Activated CD4-positive, alpha-beta memory T cell treated with anti-CD3 and anti-CD28 coated beads, Interleukin-2, amount 10 ng/mL, durations not matched to agents 7 days and 5 days (primary cell): ENCODE measurements around the gene STUM. TPM values are rescaled to one million over a fixed set of nuclear protein-coding genes. Genes with fewer than 3 reads are reported as not detected.
"Not testable (repeated sequence)": the region's sequence is repeated elsewhere in the genome, so short reads cannot be mapped to it uniquely, and the experiment has no call there.

Source experiments
- CTCF ChIA-PET: fragments of 350-600 bp; sonication (Branson Sonifier 250); formaldehyde crosslinking; loops from one replicate; lab custom pipeline; 2021; ENCODE audit warnings: antibody characterized with exemption, inconsistent platforms; lab: Charles Lee
- POLR2A ChIA-PET: fragments of 350-600 bp; sonication (Branson Sonifier 250); formaldehyde crosslinking; loops from one replicate; lab custom pipeline; 2021; ENCODE audit warnings: antibody characterized with exemption; lab: Charles Lee
- DNase-seq: peaks from one replicate; pipeline ENCODE4 v3.0.0-alpha.2; 2020
- H3K27ac Mint-ChIP-seq: one replicate; pipeline ENCODE4 v1.8.0; 2021; ENCODE audit warnings: mild to moderate bottlenecking, mixed read lengths
- H3K27me3 Mint-ChIP-seq: one replicate; pipeline ENCODE4 v1.8.0; 2021; ENCODE audit warnings: mixed read lengths
- H3K36me3 Mint-ChIP-seq: one replicate; pipeline ENCODE4 v1.8.0; 2021; ENCODE audit warnings: low read depth, mixed read lengths
- H3K4me1 Mint-ChIP-seq: one replicate; pipeline ENCODE4 v1.8.0; 2021; ENCODE audit warnings: mixed read lengths
- H3K4me3 Mint-ChIP-seq: one replicate; pipeline ENCODE4 v1.8.0; 2021; ENCODE audit warnings: mild to moderate bottlenecking, mixed read lengths
- H3K9me3 Mint-ChIP-seq: one replicate; pipeline ENCODE4 v1.8.0; 2021; ENCODE audit warnings: mixed read lengths
- total RNA-seq, 2 experiments: library from RNA; stranded (reverse); gene quantifications; one replicate each; pipeline ENCODE4 v1.2.3, GENCODE V29; 2021

STUM gene
- total RNA-seq, 2 experiments from 2014 or later: not detected

DNA sequence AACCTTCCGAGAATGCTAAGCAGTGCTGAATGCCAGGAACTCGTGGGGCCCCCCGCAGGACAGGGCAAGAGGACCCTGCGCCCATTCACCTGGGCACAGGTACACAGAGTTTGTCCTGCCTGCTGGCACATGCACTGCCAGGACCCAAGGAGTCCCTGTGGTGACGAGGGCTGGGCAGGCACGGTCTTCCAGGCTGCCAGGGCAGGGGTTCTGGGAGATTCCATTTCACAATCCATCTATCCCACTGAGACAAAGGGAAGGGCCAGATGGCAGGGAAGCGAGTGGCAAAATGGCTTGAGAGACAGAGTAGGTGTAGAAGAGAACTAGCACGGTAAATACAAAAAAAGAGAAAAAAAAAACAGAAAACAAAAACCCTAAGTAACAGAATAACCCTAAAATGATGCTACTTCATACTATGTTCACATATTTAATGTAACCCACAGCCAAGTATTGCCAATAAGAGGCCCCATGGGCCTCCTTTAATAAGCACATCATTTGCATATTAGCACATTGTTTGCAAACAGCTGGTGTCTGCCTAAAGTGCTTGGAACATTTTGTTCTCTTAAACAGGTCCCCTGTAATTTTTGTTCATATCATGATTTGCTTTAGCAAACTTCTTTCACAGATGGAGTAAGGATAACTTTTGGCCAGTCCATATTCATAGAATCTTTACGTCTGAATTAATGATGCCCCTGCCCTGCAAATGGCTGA, 83.8 kb downstream of the STUM start:
- no peak for DNase-seq
- Mint-ChIP-seq H3K27me3 (no peaks in the 10 kb centered on the region), H3K4me1 (peaks cover 41% of the 10 kb centered on the region), H3K27ac (no peak overlapping the region), H3K9me3 (no peaks in the 10 kb centered on the region), H3K4me3 (no peak overlapping the region), H3K36me3 (peaks cover 28% of the 10 kb centered on the region)
- POLR2A ChIA-PET: interaction anchor here (5.3 kb wide), 1 partner anchor 196 kb away, joined by 19 read pairs; no protein-coding TSS in a partner anchor
- CTCF ChIA-PET: interaction anchor here (0.8 to 4.6 kb wide), 8 partner anchors 11 to 352 kb away, joined by 3 to 77 read pairs (median 4); no protein-coding TSS in a partner anchor

DNA sequence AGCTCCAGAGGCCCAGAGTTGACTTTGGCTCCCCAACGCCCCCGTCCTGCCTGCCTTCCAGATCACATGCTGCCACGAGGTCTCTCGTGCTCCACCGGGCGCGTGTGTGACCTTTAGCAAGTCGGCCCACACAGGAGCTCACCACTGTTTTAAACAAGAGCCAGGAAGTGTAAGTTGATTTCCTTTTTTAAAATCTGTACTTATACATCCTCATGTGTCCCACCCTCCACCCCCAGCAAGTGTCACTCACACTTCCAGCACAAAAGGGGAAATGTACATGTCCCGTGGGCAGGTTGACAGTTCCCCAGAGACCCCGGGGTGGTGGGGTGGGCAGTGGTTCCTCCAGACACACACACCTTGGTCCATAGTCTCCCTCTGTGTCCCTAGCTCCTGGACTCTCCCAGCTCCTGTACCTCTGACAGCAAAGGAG, 84.4 kb downstream of the STUM start:
- Mint-ChIP-seq H3K4me1 (peaks cover 39% of the 10 kb centered on the region), H3K27ac (no peak overlapping the region), H3K4me3 (no peak overlapping the region), H3K36me3 (peaks cover 28% of the 10 kb centered on the region), H3K9me3 (no peaks in the 10 kb centered on the region), H3K27me3 (no peaks in the 10 kb centered on the region)
- POLR2A ChIA-PET: interaction anchor here (0.9 to 5.3 kb wide), 3 partner anchors 11 to 196 kb away, joined by 4 to 19 read pairs (median 6); no protein-coding TSS in a partner anchor
- DNase-seq: no peak
- CTCF ChIA-PET: interaction anchor here (0.8 to 4.6 kb wide), 11 partner anchors 10 to 351 kb away, joined by 3 to 77 read pairs (median 5); partner anchors contain the start of gene ITPKB

- CTCF ChIA-PET: interaction anchor here (1.1 to 4.6 kb wide), 11 partner anchors 9 to 194 kb away, joined by 3 to 77 read pairs (median 8); partner anchors contain the start of gene ITPKB
- H3K4me1 Mint-ChIP-seq: peaks cover 39% of the 10 kb centered on the region
- no peak for DNase-seq
Observed at GRCh38 chr1:226633541-226634165, 85.1 kb downstream of the STUM start.

DNA sequence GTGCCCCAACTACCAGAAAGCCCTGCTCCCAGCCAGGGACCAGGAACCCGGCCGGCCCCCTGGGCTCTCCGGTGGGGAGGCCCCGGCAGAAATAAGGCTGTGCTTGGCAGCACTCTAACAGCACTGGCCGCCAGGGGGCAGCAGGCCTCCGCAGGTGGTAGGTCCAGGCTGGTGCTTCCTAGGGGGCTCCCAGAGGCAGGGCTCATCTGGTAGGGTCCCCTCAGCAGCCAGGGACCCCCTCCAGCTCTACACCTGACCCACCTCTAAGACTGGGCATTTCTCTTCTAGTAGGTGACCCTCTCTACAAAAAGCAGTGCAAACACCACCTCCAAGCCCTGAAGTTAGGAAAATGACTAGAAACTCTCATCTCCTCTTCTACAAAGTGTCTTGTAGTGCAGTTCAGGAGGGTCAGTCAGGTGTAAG, 85.6 kb downstream of the STUM start:
- H3K27ac Mint-ChIP-seq: peak overlapping the region; percentile 54
- peak; percentile 81 for DNase-seq
- ChIA-PET CTCF (interaction anchor here (0.7 to 4.6 kb wide), 20 partner anchors 9 to 250 kb away, joined by 3 to 77 read pairs (median 5); partner anchors contain the start of gene ITPKB), POLR2A (interaction anchor here (1.0 to 5.3 kb wide), 5 partner anchors 29 to 194 kb away, joined by 3 to 19 read pairs (median 4); no protein-coding TSS in a partner anchor)
- H3K27me3 Mint-ChIP-seq: no peaks in the 10 kb centered on the region
- peaks cover 39% of the 10 kb centered on the region for H3K4me1 Mint-ChIP-seq
- no peak overlapping the region for H3K4me3 Mint-ChIP-seq
- H3K36me3 Mint-ChIP-seq: peaks cover 36% of the 10 kb centered on the region
- no peaks in the 10 kb centered on the region for H3K9me3 Mint-ChIP-seq

More at GRCh38 chr1:226633541-226634165, 85.1 kb downstream of the STUM start:
- no peaks in the 10 kb centered on the region for H3K27me3 Mint-ChIP-seq
- H3K27ac Mint-ChIP-seq: no peak overlapping the region
- H3K36me3 Mint-ChIP-seq: peaks cover 31% of the 10 kb centered on the region
- POLR2A ChIA-PET: interaction anchor here (0.6 to 5.3 kb wide), 7 partner anchors 10 to 195 kb away, joined by 3 to 19 read pairs (median 4); no protein-coding TSS in a partner anchor
- no peaks in the 10 kb centered on the region for H3K9me3 Mint-ChIP-seq
- H3K4me3 Mint-ChIP-seq: no peak overlapping the region

DNA sequence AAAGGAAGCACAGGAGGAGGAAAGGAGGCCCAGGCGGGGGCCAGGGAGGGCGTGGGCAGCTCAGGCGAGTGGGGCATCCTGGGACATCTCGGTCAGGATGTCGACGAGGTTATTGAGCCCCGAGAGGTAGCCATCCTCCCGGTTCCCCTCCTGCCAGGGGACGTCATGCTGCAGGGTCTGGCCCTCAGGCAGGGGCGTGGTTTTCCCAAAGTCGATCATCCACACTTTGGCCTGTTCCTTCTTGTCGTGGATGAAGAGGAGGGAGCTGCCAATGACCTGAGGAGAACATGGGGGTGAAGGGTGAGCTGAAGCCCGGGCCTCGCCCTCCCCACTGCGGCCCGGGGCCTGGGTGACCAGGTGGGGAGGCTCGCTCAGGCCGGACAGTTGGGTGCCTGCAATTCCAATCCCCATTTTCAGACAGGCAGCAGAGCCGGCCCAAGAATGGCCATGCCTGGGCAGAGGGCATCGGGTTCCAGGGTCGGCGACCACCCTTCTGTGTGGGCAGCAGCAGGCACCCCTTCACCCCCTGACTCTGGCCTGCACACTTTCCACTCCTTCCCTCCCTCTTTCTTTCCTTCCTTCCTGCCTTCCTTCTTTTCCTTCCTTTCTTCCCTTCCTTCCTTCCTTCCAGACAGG, 86.2 kb downstream of the STUM start:
- no peak for DNase-seq
- Mint-ChIP-seq H3K4me3 (peak overlapping the region; percentile 29), H3K9me3 (no peaks in the 10 kb centered on the region), H3K36me3 (peaks cover 40% of the 10 kb centered on the region), H3K27ac (peak overlapping the region; percentile 76), H3K27me3 (no peaks in the 10 kb centered on the region), H3K4me1 (peaks cover 39% of the 10 kb centered on the region)
- POLR2A ChIA-PET: interaction anchor here (1.1 to 5.3 kb wide), 9 partner anchors 18 to 305 kb away, joined by 3 to 19 read pairs (median 5); no protein-coding TSS in a partner anchor
- CTCF ChIA-PET: interaction anchor here (0.7 to 4.6 kb wide), 22 partner anchors 8 to 249 kb away, joined by 3 to 77 read pairs (median 5); partner anchors contain the start of gene ITPKB

DNA sequence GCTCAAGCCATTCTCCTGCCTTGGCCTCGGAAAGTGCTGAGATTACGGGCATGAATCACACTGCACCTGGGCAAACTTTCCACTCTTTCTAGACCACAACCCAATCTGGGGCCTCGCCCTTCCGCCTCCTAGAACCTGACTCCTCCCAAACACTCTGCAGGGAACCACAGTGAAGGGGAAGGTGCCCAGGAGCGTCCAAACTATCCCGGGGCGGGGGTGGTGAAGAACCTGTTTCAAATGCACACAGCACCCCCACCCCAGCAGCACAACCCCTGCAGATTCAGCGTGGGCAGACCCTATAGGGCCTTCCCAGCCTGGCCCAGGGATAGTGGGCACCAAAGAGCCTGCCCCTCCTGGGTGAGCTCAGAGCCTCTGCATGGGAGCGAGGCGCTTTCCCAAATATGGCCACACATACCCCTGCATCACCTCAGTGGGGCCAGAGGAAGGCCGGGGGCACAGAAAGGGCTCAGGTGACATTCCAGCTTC, 86.9 kb downstream of the STUM start:
- POLR2A ChIA-PET: interaction anchor here (0.8 to 5.3 kb wide), 10 partner anchors 9 to 304 kb away, joined by 3 to 19 read pairs (median 4); no protein-coding TSS in a partner anchor
- Mint-ChIP-seq H3K9me3 (no peaks in the 10 kb centered on the region), H3K4me1 (peaks cover 39% of the 10 kb centered on the region), H3K27ac (peak overlapping the region; percentile 76), H3K27me3 (no peaks in the 10 kb centered on the region), H3K4me3 (peak overlapping the region; percentile 29), H3K36me3 (peaks cover 45% of the 10 kb centered on the region)
- CTCF ChIA-PET: interaction anchor here (0.9 to 4.6 kb wide), 19 partner anchors 8 to 248 kb away, joined by 3 to 77 read pairs (median 5); partner anchors contain the start of gene ITPKB
- peak; percentile 64 for DNase-seq

- peaks cover 39% of the 10 kb centered on the region for H3K4me1 Mint-ChIP-seq
- H3K9me3 Mint-ChIP-seq: no peaks in the 10 kb centered on the region
Observed at GRCh38 chr1:226636847-226637096, 88.2 kb downstream of the STUM start.

GRCh38 chr1:226637147-226637935, 88.8 kb downstream of the STUM start:
- ChIA-PET CTCF (interaction anchor here (1.6 to 4.6 kb wide), 2 partner anchors 50 to 190 kb away, joined by 5 to 77 read pairs; no protein-coding TSS in a partner anchor), POLR2A (interaction anchor here (5.3 kb wide), 1 partner anchor 191 kb away, joined by 19 read pairs; no protein-coding TSS in a partner anchor)
- H3K27ac Mint-ChIP-seq: no peak overlapping the region
- no peaks in the 10 kb centered on the region for H3K9me3 Mint-ChIP-seq
- peaks cover 38% of the 10 kb centered on the region for H3K4me1 Mint-ChIP-seq
- peaks cover 44% of the 10 kb centered on the region for H3K36me3 Mint-ChIP-seq
- no peak overlapping the region for H3K4me3 Mint-ChIP-seq
- DNase-seq: no peak
- H3K27me3 Mint-ChIP-seq: no peaks in the 10 kb centered on the region

More at GRCh38 chr1:226636847-226637096, 88.2 kb downstream of the STUM start:
- no peak overlapping the region for H3K27ac Mint-ChIP-seq
- ChIA-PET CTCF (interaction anchor here (4.4 to 4.6 kb wide), 2 partner anchors 51 to 191 kb away, joined by 42 to 77 read pairs; no protein-coding TSS in a partner anchor), POLR2A (interaction anchor here (5.3 kb wide), 1 partner anchor 192 kb away, joined by 19 read pairs; no protein-coding TSS in a partner anchor)
- peaks cover 45% of the 10 kb centered on the region for H3K36me3 Mint-ChIP-seq
- H3K27me3 Mint-ChIP-seq: no peaks in the 10 kb centered on the region
- no peak overlapping the region for H3K4me3 Mint-ChIP-seq
- no peak for DNase-seq

- Mint-ChIP-seq H3K9me3 (no peaks in the 10 kb centered on the region), H3K36me3 (peaks cover 45% of the 10 kb centered on the region), H3K27ac (no peak overlapping the region), H3K4me3 (no peak overlapping the region), H3K27me3 (no peaks in the 10 kb centered on the region), H3K4me1 (peaks cover 37% of the 10 kb centered on the region)
- DNase-seq: no peak
- POLR2A ChIA-PET: no interaction called here
- CTCF ChIA-PET: interaction anchor here (0.7 to 1.6 kb wide), 3 partner anchors 12 to 189 kb away, joined by 3 to 8 read pairs (median 5); no protein-coding TSS in a partner anchor
Observed at GRCh38 chr1:226638001-226638601, 89.5 kb downstream of the STUM start.

- ChIA-PET CTCF (interaction anchor here (0.7 to 1.6 kb wide), 3 partner anchors 13 to 189 kb away, joined by 3 to 8 read pairs (median 5); no protein-coding TSS in a partner anchor), POLR2A (no interaction called here)
- Mint-ChIP-seq H3K4me3 (no peak overlapping the region), H3K36me3 (peaks cover 49% of the 10 kb centered on the region), H3K27ac (no peak overlapping the region), H3K4me1 (peaks cover 39% of the 10 kb centered on the region), H3K9me3 (no peaks in the 10 kb centered on the region), H3K27me3 (no peaks in the 10 kb centered on the region)
- no peak for DNase-seq
Observed at GRCh38 chr1:226638608-226639007, 90.0 kb downstream of the STUM start.

DNA sequence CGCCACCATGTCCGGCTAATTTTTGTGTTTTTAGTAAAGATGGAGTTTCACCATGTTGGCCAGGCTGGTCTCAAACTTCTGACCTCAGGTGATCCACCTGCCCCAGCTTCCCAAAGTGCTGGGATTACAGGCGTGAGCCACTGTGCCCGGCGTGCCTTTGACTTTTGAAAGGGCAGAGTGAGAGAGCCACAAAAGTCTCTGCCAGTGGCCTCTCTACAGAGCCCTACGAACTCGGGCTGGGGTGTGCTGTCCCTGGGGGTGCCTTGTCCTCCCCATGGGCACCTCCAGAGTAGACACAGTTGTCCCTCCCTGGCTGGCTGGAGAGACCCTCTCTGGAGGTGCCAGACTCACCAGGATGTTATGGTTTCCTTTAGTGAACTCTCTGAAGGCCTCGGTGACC, 90.6 kb downstream of the STUM start:
- POLR2A ChIA-PET, H3K27me3 Mint-ChIP-seq, H3K4me3 Mint-ChIP-seq, H3K9me3 Mint-ChIP-seq, H3K27ac Mint-ChIP-seq, DNase-seq: not testable (repeated sequence)
- Mint-ChIP-seq H3K4me1 (peaks cover 44% of the 10 kb centered on the region), H3K36me3 (peaks cover 54% of the 10 kb centered on the region)
- CTCF ChIA-PET: interaction anchor here (0.7 to 1.4 kb wide), 3 partner anchors 10 to 188 kb away, joined by 3 to 8 read pairs (median 3); no protein-coding TSS in a partner anchor
